ACC112 (cell line): Measurements from ENCODE around the gene FOS.
"Not testable (repeated sequence)": the region's sequence is repeated elsewhere in the genome, so short reads cannot be mapped to it uniquely, and the experiment has no call there.

ENCODE experiments used
- H2AFZ ChIP-seq: fragments of 200-600 bp; sonication (generic); one replicate; pipeline ENCODE4 v1.6.0; 2017; ENCODE audit warnings: antibody characterized with exemption, low read length; ENCODE audit not compliant: unreplicated experiment
- H3K27ac ChIP-seq: fragments of 200-600 bp; sonication (generic); 2 replicates; pipeline ENCODE4 v1.5.1; 2014; ENCODE audit warnings: low read depth, mild to moderate bottlenecking, antibody characterized with exemption, low read length, moderate library complexity
- H3K27me3 ChIP-seq: fragments of 200-600 bp; sonication (generic); 2 replicates; pipeline ENCODE4 v1.6.1; 2014; ENCODE audit warnings: mild to moderate bottlenecking, antibody characterized with exemption, low read length, moderate library complexity, mixed read lengths; ENCODE audit not compliant: insufficient read depth
- H3K36me3 ChIP-seq: fragments of 200-600 bp; sonication (generic); 2 replicates; pipeline ENCODE4 v1.6.1; 2016; ENCODE audit warnings: mild to moderate bottlenecking, antibody characterized with exemption, low read length, moderate library complexity, mixed read lengths; ENCODE audit not compliant: insufficient read depth
- H3K4me1 ChIP-seq: fragments of 200-600 bp; sonication (generic); one replicate; pipeline ENCODE4 v1.6.1; 2016; ENCODE audit warnings: low read length, mixed read lengths; ENCODE audit not compliant: insufficient read depth, unreplicated experiment, control insufficient read depth
- H3K4me3 ChIP-seq: fragments of 200-600 bp; sonication (generic); 2 replicates; pipeline ENCODE4 v1.5.1; 2014; ENCODE audit warnings: mild to moderate bottlenecking, low read depth, low read length
- H3K79me2 ChIP-seq: fragments of 200-600 bp; sonication (generic); one replicate; pipeline ENCODE4 v1.6.0; 2016; ENCODE audit warnings: low read length; ENCODE audit not compliant: control insufficient read depth, unreplicated experiment, insufficient read depth

The FOS gene

DNA sequence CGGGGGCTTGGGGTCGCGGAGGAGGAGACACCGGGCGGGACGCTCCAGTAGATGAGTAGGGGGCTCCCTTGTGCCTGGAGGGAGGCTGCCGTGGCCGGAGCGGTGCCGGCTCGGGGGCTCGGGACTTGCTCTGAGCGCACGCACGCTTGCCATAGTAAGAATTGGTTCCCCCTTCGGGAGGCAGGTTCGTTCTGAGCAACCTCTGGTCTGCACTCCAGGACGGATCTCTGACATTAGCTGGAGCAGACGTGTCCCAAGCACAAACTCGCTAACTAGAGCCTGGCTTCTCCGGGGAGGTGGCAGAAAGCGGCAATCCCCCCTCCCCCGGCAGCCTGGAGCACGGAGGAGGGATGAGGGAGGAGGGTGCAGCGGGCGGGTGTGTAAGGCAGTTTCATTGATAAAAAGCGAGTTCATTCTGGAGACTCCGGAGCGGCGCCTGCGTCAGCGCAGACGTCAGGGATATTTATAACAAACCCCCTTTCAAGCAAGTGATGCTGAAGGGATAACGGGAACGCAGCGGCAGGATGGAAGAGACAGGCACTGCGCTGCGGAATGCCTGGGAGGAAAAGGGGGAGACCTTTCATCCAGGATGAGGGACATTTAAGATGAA is 630 bp downstream of the FOS start:
- no peak overlapping the region for H2AFZ ChIP-seq
- peak overlapping the region; percentile 89 for H3K4me3 ChIP-seq

DNA sequence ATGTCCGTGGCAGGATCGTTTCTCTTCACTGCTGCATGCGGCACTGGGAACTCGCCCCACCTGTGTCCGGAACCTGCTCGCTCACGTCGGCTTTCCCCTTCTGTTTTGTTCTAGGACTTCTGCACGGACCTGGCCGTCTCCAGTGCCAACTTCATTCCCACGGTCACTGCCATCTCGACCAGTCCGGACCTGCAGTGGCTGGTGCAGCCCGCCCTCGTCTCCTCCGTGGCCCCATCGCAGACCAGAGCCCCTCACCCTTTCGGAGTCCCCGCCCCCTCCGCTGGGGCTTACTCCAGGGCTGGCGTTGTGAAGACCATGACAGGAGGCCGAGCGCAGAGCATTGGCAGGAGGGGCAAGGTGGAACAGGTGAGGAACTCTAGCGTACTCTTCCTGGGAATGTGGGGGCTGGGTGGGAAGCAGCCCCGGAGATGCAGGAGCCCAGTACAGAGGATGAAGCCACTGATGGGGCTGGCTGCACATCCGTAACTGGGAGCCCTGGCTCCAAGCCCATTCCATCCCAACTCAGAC is 1.2 kb downstream of the FOS start:
- peak overlapping the region; percentile 93; the same call in 1 of the 2 replicates for H3K27ac ChIP-seq
- no peak overlapping the region for H2AFZ ChIP-seq

More for the DNA sequence above, 630 bp downstream of the FOS start:
- Histone ChIP-seq H3K79me2 (peaks cover 13% of the 10 kb centered on the region), H3K27ac (peak overlapping the region; percentile 93), H3K36me3 (peaks cover 19% of the 10 kb centered on the region; the same call in 1 of the 2 replicates), H3K27me3 (no peaks in the 10 kb centered on the region), H3K4me1 (peaks cover 6% of the 10 kb centered on the region)

DNA sequence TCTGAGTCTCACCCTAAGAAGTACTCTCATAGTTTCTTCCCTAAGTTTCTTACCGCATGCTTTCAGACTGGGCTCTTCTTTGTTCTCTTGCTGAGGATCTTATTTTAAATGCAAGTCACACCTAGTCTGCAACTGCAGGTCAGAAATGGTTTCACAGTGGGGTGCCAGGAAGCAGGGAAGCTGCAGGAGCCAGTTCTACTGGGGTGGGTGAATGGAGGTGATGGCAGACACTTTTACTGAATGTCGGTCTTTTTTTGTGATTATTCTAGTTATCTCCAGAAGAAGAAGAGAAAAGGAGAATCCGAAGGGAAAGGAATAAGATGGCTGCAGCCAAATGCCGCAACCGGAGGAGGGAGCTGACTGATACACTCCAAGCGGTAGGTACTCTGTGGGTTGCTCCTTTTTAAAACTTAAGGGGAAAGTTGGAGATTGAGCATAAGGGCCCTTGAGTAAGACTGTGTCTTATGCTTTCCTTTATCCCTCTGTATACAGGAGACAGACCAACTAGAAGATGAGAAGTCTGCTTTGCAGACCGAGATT is 1.7 kb downstream of the FOS start:
- Histone ChIP-seq H3K4me1 (peaks cover 5% of the 10 kb centered on the region), H3K4me3 (peak overlapping the region; percentile 89), H3K27me3 (no peaks in the 10 kb centered on the region), H3K27ac (no peak overlapping the region), H3K79me2 (peaks cover 13% of the 10 kb centered on the region), H2AFZ (no peak overlapping the region), H3K36me3 (peaks cover 19% of the 10 kb centered on the region; the same call in 1 of the 2 replicates)

More for the DNA sequence above, 1.2 kb downstream of the FOS start:
- H3K4me3 ChIP-seq, result peak overlapping the region; percentile 89
- peaks cover 19% of the 10 kb centered on the region; the same call in 1 of the 2 replicates for H3K36me3 ChIP-seq
- peaks cover 13% of the 10 kb centered on the region for H3K79me2 ChIP-seq
- no peaks in the 10 kb centered on the region for H3K27me3 ChIP-seq
- peaks cover 5% of the 10 kb centered on the region for H3K4me1 ChIP-seq

DNA sequence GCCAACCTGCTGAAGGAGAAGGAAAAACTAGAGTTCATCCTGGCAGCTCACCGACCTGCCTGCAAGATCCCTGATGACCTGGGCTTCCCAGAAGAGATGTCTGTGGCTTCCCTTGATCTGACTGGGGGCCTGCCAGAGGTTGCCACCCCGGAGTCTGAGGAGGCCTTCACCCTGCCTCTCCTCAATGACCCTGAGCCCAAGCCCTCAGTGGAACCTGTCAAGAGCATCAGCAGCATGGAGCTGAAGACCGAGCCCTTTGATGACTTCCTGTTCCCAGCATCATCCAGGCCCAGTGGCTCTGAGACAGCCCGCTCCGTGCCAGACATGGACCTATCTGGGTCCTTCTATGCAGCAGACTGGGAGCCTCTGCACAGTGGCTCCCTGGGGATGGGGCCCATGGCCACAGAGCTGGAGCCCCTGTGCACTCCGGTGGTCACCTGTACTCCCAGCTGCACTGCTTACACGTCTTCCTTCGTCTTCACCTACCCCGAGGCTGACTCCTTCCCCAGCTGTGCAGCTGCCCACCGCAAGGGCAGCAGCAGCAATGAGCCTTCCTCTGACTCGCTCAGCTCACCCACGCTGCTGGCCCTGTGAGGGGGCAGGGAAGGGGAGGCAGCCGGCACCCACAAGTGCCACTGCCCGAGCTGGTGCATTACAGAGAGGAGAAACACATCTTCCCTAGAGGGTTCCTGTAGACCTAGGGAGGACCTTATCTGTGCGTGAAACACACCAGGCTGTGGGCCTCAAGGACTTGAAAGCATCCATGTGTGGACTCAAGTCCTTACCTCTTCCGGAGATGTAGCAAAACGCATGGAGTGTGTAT is 2.4 kb downstream of the FOS start:
- Histone ChIP-seq H3K36me3 (peaks cover 19% of the 10 kb centered on the region; the same call in 1 of the 2 replicates), H3K27ac (no peak overlapping the region), H2AFZ (no peak overlapping the region), H3K79me2 (peaks cover 13% of the 10 kb centered on the region), H3K4me1 (peaks cover 5% of the 10 kb centered on the region), H3K4me3 (peak overlapping the region; percentile 89), H3K27me3 (no peaks in the 10 kb centered on the region)

DNA sequence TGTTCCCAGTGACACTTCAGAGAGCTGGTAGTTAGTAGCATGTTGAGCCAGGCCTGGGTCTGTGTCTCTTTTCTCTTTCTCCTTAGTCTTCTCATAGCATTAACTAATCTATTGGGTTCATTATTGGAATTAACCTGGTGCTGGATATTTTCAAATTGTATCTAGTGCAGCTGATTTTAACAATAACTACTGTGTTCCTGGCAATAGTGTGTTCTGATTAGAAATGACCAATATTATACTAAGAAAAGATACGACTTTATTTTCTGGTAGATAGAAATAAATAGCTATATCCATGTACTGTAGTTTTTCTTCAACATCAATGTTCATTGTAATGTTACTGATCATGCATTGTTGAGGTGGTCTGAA is 3.0 kb downstream of the FOS start:
- Histone ChIP-seq H3K4me3 (no peak overlapping the region), H3K79me2 (peaks cover 13% of the 10 kb centered on the region), H3K36me3 (peaks cover 19% of the 10 kb centered on the region; the same call in 1 of the 2 replicates), H3K27me3 (no peaks in the 10 kb centered on the region), H3K27ac (no peak overlapping the region), H2AFZ (no peak overlapping the region), H3K4me1 (peaks cover under 1% of the 10 kb centered on the region)

DNA sequence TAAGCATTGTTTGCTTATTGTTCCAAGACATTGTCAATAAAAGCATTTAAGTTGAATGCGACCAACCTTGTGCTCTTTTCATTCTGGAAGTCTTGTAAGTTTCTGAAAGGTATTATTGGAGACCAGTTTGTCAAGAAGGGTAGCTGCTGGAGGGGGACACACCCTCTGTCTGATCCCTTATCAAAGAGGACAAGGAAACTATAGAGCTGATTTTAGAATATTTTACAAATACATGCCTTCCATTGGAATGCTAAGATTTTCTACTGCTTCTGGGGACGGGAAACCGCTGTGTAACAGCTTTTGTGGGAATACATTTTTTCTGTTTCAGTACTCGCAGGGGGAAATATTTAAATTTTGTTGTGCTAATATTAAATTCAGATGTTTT is 3.5 kb downstream of the FOS start:
- no peak overlapping the region for H2AFZ ChIP-seq
- no peaks in the 10 kb centered on the region for H3K27me3 ChIP-seq
- peaks cover 19% of the 10 kb centered on the region; the same call in 1 of the 2 replicates for H3K36me3 ChIP-seq
- H3K4me1 ChIP-seq, result no peaks in the 10 kb centered on the region
- no peak overlapping the region for H3K4me3 ChIP-seq
- peaks cover 13% of the 10 kb centered on the region for H3K79me2 ChIP-seq
- no peak overlapping the region for H3K27ac ChIP-seq

DNA sequence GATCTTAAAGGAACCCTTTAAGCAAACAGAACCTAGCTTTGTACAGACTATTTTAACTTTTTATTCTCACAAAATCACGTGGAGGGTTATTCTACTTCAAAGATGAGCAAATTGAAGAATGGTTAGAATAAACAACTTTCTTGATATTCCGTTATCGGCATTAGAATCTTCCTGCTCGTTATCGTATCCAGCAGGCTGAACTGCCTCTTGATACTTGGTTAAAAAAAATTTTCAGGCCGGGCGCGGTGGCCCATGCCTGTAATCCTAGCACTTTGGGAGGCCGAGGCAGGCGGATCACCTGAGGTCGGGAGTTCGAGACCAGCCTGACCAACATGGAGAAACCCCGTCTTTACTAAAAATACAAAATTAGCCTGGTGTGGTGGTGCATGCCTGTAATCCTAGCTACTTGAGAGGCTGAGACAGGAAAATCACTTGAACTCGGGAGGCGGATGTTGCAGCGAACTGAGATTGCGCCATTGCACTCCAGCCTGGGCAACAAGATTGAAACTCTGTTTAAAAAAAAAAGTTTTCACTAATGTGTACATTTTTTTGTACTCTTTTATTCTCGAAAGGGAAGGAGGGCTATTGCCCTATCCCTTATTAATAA is 4.0 kb downstream of the FOS start:
- not testable (repeated sequence) for H3K4me1 ChIP-seq, H3K27me3 ChIP-seq, H3K4me3 ChIP-seq, H3K27ac ChIP-seq, H2AFZ ChIP-seq
- peaks cover 19% of the 10 kb centered on the region; the same call in 1 of the 2 replicates for H3K36me3 ChIP-seq
- H3K79me2 ChIP-seq, result peaks cover 13% of the 10 kb centered on the region

DNA sequence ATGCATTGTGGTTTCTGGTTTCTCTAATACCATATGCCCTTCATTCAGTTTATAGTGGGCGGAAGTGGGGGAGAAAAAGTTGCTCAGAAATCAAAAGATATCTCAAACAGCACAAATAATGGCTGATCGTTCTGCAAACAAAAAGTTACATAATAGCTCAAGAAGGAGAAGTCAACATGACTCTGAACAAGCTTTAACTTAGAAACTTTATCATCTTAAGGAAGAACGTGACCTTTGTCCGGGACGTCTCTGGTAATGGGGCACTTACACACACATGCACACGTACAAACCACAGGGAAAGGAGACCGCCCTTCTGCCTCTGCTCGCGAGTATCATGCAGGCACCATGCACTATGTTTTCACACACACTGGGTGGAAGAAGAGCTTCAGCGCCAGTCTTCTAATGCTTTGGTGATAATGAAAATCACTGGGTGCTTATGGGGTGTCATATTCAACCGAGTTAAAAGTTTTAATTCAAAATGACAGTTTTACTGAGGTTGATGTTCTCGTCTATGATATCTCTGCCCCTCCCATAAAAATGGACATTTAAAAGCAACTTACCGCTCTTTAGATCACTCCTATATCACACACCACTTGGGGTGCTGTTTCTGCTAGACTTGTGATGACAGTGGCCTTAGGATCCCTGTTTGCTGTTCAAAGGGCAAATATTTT is 4.7 kb downstream of the FOS start:
- H2AFZ ChIP-seq, result no peak overlapping the region
- peaks cover 19% of the 10 kb centered on the region; the same call in 1 of the 2 replicates for H3K36me3 ChIP-seq
- no peaks in the 10 kb centered on the region for H3K27me3 ChIP-seq
- H3K4me3 ChIP-seq, result no peak overlapping the region
- no peak overlapping the region for H3K27ac ChIP-seq
- H3K79me2 ChIP-seq, result peaks cover 13% of the 10 kb centered on the region
- no peaks in the 10 kb centered on the region for H3K4me1 ChIP-seq

DNA sequence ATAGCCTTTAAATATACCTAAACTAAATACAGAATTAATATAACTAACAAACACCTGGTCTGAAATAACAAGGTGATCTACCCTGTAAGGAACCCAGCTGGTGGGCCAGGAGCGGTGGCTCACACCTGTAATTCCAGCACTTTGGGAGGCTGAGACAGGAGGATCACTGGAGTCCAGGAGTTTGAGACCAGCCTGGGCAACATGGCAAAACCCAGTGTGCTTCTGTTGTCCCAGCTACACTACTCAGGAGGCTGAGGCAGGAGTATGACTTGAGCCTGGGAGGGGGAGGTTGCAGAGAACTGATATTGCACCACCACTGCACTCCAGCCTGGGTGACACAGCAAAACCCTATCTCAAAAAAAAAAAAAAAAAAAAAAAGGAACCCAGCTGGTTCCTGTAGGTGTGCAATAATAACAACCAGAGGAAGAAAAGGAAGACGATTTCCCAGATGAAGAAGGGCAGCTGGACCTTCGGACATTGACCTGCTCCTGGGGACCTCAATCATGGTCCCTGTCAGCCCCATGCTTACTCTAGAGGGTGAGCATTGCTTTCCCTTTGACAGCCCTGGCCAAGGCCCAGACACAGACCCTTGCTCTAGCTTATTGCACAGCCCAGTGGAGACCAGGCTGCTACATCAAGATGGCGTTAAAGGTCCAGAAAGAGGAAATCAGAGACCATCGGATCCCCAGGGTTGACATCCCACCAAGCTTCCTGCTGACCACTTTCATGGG is 5.4 kb downstream of the FOS start:
- no peaks in the 10 kb centered on the region for H3K4me1 ChIP-seq
- H3K27me3 ChIP-seq, result no peaks in the 10 kb centered on the region
- no peak overlapping the region for H2AFZ ChIP-seq
- H3K27ac ChIP-seq, result no peak overlapping the region
- H3K79me2 ChIP-seq, result peaks cover 10% of the 10 kb centered on the region
- peaks cover 19% of the 10 kb centered on the region; the same call in 1 of the 2 replicates for H3K36me3 ChIP-seq
- no peak overlapping the region for H3K4me3 ChIP-seq
